ENCODE results near the gene CCDC86. TPM values are rescaled to one million over a fixed set of nuclear protein-coding genes. Genes with fewer than 3 reads are reported as not detected.
A peak's percentile ranks its signal among the peaks of the same experiment; 100 is the strongest.

The CCDC86 gene
- total and polyA plus RNA-seq, 9 of the 15 experiments (the other 6 are each of a cell fraction or from before 2014, with no cell fraction given): 4.6 to 102 (median 25.2) TPM

- no peak for TF ChIP-seq ZNF41 (CRISPR knock-in tag; conservative IDR thresholded peaks at IDR 0.05)
- no peak for TF ChIP-seq ELK1 (CRISPR knock-in tag; IDR thresholded peaks at IDR 0.05)
- peak; percentile 96 for TF ChIP-seq HDAC2 (IDR thresholded peaks at IDR 0.05)
- TF ChIP-seq THAP12 (CRISPR knock-in tag; IDR thresholded peaks at IDR 0.05): no peak; the same call in 1 of the 2 replicates
- TF ChIP-seq TAF1 (IDR thresholded peaks at IDR 0.05; ENCODE audit: control insufficient read depth, extremely low read depth, insufficient read depth, low read length, severe bottlenecking): peak; percentile 25
- TF ChIP-seq HNRNPUL1 (IDR thresholded peaks at IDR 0.05; ENCODE audit: low read length): no peak
- TF ChIP-seq ZNF407 (IDR thresholded peaks at IDR 0.05; ENCODE audit: low read depth): no peak
- TF ChIP-seq BCLAF1 (IDR thresholded peaks at IDR 0.05; ENCODE audit: borderline replicate concordance in 1 of 2, control insufficient read depth in 1 of 2, low read depth in 2 of 2, low read length in 1 of 2): no peak
- no peak for TF ChIP-seq PML (IDR thresholded peaks at IDR 0.05; ENCODE audit: low read length)
- no peak for TF ChIP-seq DLX4 (CRISPR knock-in tag; IDR thresholded peaks at IDR 0.05)
Observed at GRCh38 chr11:60841797-60842667, at the start of gene CCDC86 (continued).
